AG09309 (cell line): Measurements from ENCODE around the gene TM4SF5.

Source experiments
- DNase-seq: peaks from one replicate; pipeline ENCODE4 v3.0.0-alpha.2; 2010; ENCODE audit warnings: low read depth
- H3K4me3 ChIP-seq: 2 replicates; pipeline ENCODE4 v1.5.1; 2011; ENCODE audit warnings: mild to moderate bottlenecking, low read depth, low read length, moderate library complexity; ENCODE audit not compliant: control insufficient read depth
- CTCF ChIP-seq: IDR thresholded peaks from 2 replicates; pipeline ENCODE4 v1.5.1; 2011; ENCODE audit warnings: mild to moderate bottlenecking, low read depth, low read length, inconsistent platforms; ENCODE audit not compliant: insufficient read depth, control insufficient read depth; ENCODE audit errors: missing control alignments

The TM4SF5 gene

GRCh38 chr17:4747847-4748246 lies 23.8 kb upstream of the TM4SF5 start:
- no peak for TF ChIP-seq CTCF
- DNase-seq = no peak
- no peak overlapping the region for H3K4me3 ChIP-seq

GRCh38 chr17:4748686-4749085 lies 23.0 kb upstream of the TM4SF5 start:
- TF ChIP-seq CTCF = no peak
- DNase-seq = no peak
- no peak overlapping the region for H3K4me3 ChIP-seq

GRCh38 chr17:4750606-4751005 lies 21.1 kb upstream of the TM4SF5 start:
- DNase-seq = no peak
- TF ChIP-seq CTCF = no peak
- no peak overlapping the region for H3K4me3 ChIP-seq

GRCh38 chr17:4751932-4752331 lies 19.8 kb upstream of the TM4SF5 start:
- TF ChIP-seq CTCF = no peak
- H3K4me3 ChIP-seq = no peak overlapping the region
- no peak for DNase-seq

- no peak overlapping the region for H3K4me3 ChIP-seq
- TF ChIP-seq CTCF = no peak
- no peak for DNase-seq
Observed at GRCh38 chr17:4753392-4753791, 18.3 kb upstream of the TM4SF5 start.

- DNase-seq = no peak
- no peak for TF ChIP-seq CTCF
- no peak overlapping the region for H3K4me3 ChIP-seq
Observed at GRCh38 chr17:4759776-4760236, 11.9 kb upstream of the TM4SF5 start.

- TF ChIP-seq CTCF = no peak
- no peak for DNase-seq
- no peak overlapping the region for H3K4me3 ChIP-seq
Observed at GRCh38 chr17:4764595-4764994, 7.1 kb upstream of the TM4SF5 start.
